Bronchial epithelial cell (primary cell): ENCODE data around the gene VIL1. TPM values are rescaled to one million over a fixed set of nuclear protein-coding genes. Genes with fewer than 3 reads are reported as not detected.

Experiments
- DNase-seq: peaks from one replicate; pipeline ENCODE4 v3.0.0-alpha.2; 2010; ENCODE audit warnings: low read depth
- FAIRE-seq: peaks from 2 replicates; lab custom pipeline; 2011; peaks lifted over from hg19 to GRCh38; lab: Jason Lieb, UNC
- H3K27me3 ChIP-seq: 2 replicates; pipeline ENCODE4 v1.5.1; 2011; ENCODE audit warnings: low read length; ENCODE audit not compliant: control insufficient read depth, insufficient read depth
- H3K36me3 ChIP-seq: 2 replicates; pipeline ENCODE4 v1.5.1; 2011; ENCODE audit warnings: low read length; ENCODE audit not compliant: control insufficient read depth, insufficient read depth
- H3K4me3 ChIP-seq: 2 replicates; pipeline ENCODE4 v1.5.1; 2011; ENCODE audit warnings: mild to moderate bottlenecking, low read depth, low read length, control low read depth
- total RNA-seq: library from RNA; depleted of rRNA; stranded (reverse); fragments of >200 nt; gene quantifications from 2 replicates; pipeline ENCODE4 v1.2.1, GENCODE V29; 2014
- TF ChIP-seq, protein P1 (sequence below): IDR thresholded peaks from 2 replicates; pipeline ENCODE4 v1.5.1; 2011; ENCODE audit warnings: mild to moderate bottlenecking, moderate library complexity, low read length, control low read depth, inconsistent platforms; ENCODE audit not compliant: insufficient read depth, severe bottlenecking

Gene VIL1
- total RNA-seq, 1 donor from 2014 or later = not detected

DNA sequence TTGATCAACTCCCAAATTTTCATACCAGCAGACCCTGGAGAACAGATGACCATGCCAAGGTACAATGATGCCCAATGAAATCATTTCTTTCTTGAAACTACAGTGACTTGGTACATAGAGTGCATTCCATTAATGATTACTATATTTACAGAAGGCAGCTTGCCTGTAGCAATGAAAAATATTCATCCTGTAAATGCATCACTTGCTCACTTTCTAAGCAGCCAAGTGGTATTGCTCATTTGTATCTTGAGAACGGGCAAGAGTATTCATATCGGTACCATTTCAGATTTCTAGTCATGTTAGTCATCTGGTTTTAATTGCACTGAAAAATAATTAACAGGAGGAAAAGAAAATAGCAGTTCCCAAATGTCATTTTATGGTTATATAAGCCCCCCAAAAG lies 59.6 kb downstream of the VIL1 start:
- DNase-seq (no peak), FAIRE-seq (no peak)
- TF ChIP-seq, protein P1, sequence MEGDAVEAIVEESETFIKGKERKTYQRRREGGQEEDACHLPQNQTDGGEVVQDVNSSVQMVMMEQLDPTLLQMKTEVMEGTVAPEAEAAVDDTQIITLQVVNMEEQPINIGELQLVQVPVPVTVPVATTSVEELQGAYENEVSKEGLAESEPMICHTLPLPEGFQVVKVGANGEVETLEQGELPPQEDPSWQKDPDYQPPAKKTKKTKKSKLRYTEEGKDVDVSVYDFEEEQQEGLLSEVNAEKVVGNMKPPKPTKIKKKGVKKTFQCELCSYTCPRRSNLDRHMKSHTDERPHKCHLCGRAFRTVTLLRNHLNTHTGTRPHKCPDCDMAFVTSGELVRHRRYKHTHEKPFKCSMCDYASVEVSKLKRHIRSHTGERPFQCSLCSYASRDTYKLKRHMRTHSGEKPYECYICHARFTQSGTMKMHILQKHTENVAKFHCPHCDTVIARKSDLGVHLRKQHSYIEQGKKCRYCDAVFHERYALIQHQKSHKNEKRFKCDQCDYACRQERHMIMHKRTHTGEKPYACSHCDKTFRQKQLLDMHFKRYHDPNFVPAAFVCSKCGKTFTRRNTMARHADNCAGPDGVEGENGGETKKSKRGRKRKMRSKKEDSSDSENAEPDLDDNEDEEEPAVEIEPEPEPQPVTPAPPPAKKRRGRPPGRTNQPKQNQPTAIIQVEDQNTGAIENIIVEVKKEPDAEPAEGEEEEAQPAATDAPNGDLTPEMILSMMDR = no peak
- Histone ChIP-seq H3K27me3 (no peaks in the 10 kb centered on the region), H3K36me3 (no peaks in the 10 kb centered on the region), H3K4me3 (no peak overlapping the region)

DNA sequence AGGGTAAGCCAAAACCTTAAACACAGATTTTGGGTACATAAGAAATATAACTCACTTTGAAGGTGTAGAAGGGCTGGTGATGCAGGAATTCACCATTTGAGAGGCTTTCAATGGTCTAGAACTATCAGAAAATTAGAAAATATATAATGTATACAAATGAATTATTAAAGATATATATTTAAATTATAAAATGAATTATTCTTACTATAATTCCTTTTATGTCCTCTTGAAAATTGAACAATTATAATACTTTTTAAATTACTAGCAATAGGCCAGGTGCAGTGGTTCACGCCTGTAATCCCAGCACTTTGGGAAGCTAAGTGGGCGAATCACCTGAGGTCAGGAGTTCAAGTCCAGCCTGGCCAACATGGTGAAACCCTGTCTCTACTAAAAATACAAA lies 60.7 kb downstream of the VIL1 start:
- FAIRE-seq = no peak
- H3K4me3 ChIP-seq = no peak overlapping the region

DNA sequence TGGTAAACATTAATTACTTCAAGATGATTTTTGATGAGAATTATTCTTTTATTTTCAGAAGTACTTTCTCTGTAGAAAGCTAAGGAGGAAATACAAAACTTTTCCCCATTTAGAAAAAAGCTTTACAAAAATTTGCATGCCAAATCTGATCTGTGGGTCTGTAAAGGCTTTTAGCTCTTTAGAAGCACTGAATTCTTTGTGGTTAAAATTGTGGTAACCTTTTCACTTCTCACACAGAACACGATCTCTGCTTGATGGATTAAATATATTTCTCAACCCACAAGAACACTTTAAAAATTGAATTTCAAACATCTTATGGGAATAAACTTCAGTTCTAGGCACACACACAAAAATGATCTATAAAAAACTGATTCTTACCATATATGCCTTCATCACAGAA lies 63.7 kb downstream of the VIL1 start:
- Histone ChIP-seq H3K27me3 (no peaks in the 10 kb centered on the region), H3K36me3 (no peaks in the 10 kb centered on the region), H3K4me3 (no peak overlapping the region)
- TF ChIP-seq, protein P1 = no peak
- DNase-seq (no peak), FAIRE-seq (no peak)

More for the DNA sequence above, 60.7 kb downstream of the VIL1 start:
- no peaks in the 10 kb centered on the region for H3K27me3 ChIP-seq
- DNase-seq = no peak
- TF ChIP-seq, protein P1 = no peak
- H3K36me3 ChIP-seq = no peaks in the 10 kb centered on the region

DNA sequence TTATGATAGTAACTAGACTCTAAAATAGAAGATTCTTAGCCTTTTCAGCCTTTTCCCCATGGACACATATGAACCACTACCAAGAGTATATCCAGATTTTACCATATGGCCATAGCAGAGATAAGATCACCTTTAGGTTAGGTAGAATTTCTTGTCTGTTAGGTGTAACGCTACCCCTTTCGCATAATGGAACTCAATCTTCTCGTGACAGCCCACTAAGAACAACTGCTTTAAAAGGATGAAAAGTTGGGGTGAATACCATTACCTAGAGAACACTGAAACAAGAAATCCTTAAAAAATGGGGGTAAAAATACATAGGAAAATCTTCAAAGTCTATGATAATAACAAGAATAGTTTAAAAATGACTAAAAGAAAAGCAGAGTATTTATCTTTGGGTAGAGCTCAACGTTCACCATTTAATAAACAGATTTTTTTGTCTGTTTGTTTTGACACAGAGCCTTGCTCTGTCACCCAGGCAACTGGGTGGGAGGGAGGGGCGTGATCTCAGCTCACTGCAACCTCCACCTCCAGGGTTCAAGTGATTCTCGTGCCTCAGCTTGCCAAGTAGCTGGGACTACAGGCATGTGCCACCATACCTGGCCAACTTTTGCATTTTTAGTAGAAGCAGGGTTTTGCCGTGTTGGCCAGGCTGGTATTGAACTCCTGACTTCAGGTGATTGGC lies 67.2 kb downstream of the VIL1 start:
- Histone ChIP-seq H3K4me3 (no peak overlapping the region), H3K27me3 (no peaks in the 10 kb centered on the region), H3K36me3 (peaks cover under 1% of the 10 kb centered on the region)
- DNase-seq = peak; percentile 41
- TF ChIP-seq, protein P1 = no peak
- FAIRE-seq = no peak

DNA sequence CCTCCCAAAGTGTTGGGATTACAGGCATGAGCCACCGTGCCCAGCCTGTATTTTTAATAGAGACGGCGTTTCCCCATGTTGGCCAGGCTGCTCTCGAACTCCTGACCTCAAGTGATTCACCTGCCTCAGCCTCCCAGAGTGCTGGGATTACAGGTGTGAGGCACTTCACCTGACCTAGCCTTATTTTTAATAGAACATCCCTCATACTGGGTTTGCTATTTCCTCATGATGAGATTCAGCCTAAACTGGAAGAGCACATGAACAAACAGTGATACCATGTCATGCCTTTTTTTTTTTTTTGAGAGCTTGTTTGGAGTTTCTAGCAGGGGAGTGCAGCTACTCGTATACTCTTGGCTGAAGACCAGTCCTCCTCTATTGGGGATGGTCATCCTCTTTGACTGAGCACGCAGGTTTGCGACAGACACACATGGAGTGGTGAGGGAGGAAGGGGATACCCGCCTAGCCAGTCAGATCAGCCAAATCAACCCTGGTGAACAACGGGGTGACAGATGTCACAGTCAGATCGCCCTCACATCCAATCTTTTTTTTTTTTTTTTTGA lies 81.7 kb downstream of the VIL1 start:
- no peaks in the 10 kb centered on the region for H3K36me3 ChIP-seq
- no peak overlapping the region for H3K4me3 ChIP-seq
- FAIRE-seq (no peak), DNase-seq (no peak)
- H3K27me3 ChIP-seq = no peaks in the 10 kb centered on the region
- TF ChIP-seq, protein P1 = no peak
